Suprapubic skin (tissue), 4 donors: ENCODE data around the gene SPTLC3. TPM values are rescaled to one million over a fixed set of nuclear protein-coding genes. Genes with fewer than 3 reads are reported as not detected.

Experiments used
- DNase-seq, 2 donors: peaks; one replicate each; pipeline ENCODE4 v3.0.0-alpha.2; 2019; ENCODE audit warnings: low spot score in 2 of 2
- H3K27ac ChIP-seq: fragments of 200-600 bp; sonication (generic); one replicate; pipeline ENCODE4 v1.5.1; 2019
- H3K27me3 ChIP-seq: fragments of 200-600 bp; sonication (generic); one replicate; pipeline ENCODE4 v1.5.1; 2019
- H3K36me3 ChIP-seq: fragments of 200-600 bp; sonication (generic); one replicate; pipeline ENCODE4 v1.5.1; 2019
- H3K4me1 ChIP-seq: fragments of 200-600 bp; sonication (generic); one replicate; pipeline ENCODE4 v1.5.1; 2019
- H3K4me3 ChIP-seq: fragments of 200-600 bp; sonication (generic); one replicate; pipeline ENCODE4 v1.5.1; 2019; ENCODE audit warnings: mild to moderate bottlenecking
- H3K9me3 ChIP-seq: fragments of 200-600 bp; sonication (generic); one replicate; pipeline ENCODE4 v1.5.1; 2019
- EP300 ChIP-seq: sonication (generic); formaldehyde crosslinking; IDR thresholded peaks from one replicate; pipeline ENCODE4 v1.6.1; 2017; ENCODE audit warnings: antibody characterized with exemption
- POLR2A ChIP-seq, 2 donors: fragments of 450-650 bp; IDR thresholded peaks; one replicate each; pipeline ENCODE4 v1.6.1; 2017; ENCODE audit warnings: antibody characterized with exemption in 2 of 2, mild to moderate bottlenecking in 2 of 2, moderate library complexity in 2 of 2
- POLR2AphosphoS5 ChIP-seq, 3 donors: sonication (generic); formaldehyde crosslinking; IDR thresholded peaks; one replicate each; pipeline ENCODE4 v1.6.1; 2017; ENCODE audit warnings: antibody characterized with exemption in 3 of 3
- WGBS: methylation state at CpG from one replicate; pipeline ENCODE4 v1.1.5; 2018; 5-methylcytosine and 5-hydroxymethylcytosine counted together
- total RNA-seq, 4 donors: library from RNA; depleted of rRNA; stranded (reverse); fragments of >200 nt; gene quantifications; one replicate each; pipeline ENCODE4 v1.1.0, GENCODE V29; 2016
- TF ChIP-seq, protein P1 (sequence below), 2 donors: fragments of 200-600 bp in 1 of 2; fragments of 450-650 bp in 1 of 2; sonication (generic) in 1 of 2; IDR thresholded peaks; one replicate each; pipeline ENCODE4 v1.5.1; 2016 to 2019; ENCODE audit warnings: antibody characterized with exemption in 2 of 2, mild to moderate bottlenecking in 1 of 2, moderate library complexity in 1 of 2

The SPTLC3 gene
- total RNA-seq, 4 donors from 2014 or later = 54.1 to 83.0 (median 64.7) TPM

DNA sequence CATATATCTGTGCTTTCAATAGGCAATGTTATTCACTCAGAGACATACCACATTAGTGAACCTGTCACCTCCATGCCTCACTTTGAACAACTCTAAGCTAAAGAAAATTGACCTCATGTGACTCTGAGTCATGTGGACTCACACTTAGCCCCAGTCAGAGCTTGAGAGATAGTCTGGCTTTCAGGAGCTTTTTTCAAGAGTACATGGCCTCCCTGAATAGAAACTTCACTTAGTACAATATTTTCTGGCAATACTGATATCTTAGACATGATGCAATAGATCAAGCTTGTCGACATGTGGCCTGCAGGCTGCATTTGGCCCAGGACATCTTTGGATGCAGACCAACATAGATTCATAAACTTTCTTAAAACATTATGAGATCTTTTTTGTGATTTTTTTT is 8.5 kb downstream of the SPTLC3 start:
- no peak for TF ChIP-seq EP300
- TF ChIP-seq, protein P1, sequence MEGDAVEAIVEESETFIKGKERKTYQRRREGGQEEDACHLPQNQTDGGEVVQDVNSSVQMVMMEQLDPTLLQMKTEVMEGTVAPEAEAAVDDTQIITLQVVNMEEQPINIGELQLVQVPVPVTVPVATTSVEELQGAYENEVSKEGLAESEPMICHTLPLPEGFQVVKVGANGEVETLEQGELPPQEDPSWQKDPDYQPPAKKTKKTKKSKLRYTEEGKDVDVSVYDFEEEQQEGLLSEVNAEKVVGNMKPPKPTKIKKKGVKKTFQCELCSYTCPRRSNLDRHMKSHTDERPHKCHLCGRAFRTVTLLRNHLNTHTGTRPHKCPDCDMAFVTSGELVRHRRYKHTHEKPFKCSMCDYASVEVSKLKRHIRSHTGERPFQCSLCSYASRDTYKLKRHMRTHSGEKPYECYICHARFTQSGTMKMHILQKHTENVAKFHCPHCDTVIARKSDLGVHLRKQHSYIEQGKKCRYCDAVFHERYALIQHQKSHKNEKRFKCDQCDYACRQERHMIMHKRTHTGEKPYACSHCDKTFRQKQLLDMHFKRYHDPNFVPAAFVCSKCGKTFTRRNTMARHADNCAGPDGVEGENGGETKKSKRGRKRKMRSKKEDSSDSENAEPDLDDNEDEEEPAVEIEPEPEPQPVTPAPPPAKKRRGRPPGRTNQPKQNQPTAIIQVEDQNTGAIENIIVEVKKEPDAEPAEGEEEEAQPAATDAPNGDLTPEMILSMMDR (IDR thresholded peaks at IDR 0.05) = no peak
- no peak for TF ChIP-seq POLR2AphosphoS5 (IDR thresholded peaks at IDR 0.05)
- TF ChIP-seq POLR2A (IDR thresholded peaks at IDR 0.05) = no peak
- no peak overlapping the region for H3K4me3 ChIP-seq
- H3K4me1 ChIP-seq = peaks cover 8% of the 10 kb centered on the region
- no peaks in the 10 kb centered on the region for H3K27me3 ChIP-seq
- no peak overlapping the region for H3K27ac ChIP-seq
- 25% methylated on average over 1 of the region's 1 CpG for WGBS
- no peak for DNase-seq
- H3K9me3 ChIP-seq = no peaks in the 10 kb centered on the region
- H3K36me3 ChIP-seq = no peaks in the 10 kb centered on the region

DNA sequence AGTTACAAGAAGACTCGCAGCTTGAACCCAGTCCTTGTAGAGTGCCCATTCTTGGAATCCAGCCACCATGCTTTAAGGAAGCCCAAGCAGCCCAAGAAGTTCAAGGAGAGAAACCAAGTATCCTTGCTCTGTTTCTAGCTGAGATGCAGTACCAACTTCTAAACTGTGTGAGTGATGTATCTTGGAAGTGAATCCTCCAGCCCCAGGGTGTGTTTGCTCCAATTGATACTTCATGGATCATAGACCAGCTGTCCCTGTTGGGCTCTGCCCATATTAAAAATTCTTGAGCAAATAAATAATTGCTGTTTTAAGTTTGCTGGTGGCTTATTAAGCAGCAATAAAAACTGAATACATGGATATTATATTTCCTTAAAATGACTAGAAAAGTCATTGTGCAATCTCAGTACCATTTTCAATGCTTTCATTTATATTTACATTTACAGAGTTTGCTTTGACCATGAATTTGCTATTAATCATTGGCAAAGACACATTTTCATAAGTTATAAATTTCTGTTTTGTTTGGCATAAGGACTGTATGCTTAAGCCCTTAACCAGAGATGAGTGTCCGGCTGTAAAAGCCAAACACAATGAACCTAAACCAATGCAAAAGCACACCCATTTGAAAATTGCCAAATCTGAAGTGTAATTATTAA is 9.2 kb downstream of the SPTLC3 start:
- Histone ChIP-seq H3K36me3 (no peaks in the 10 kb centered on the region), H3K27me3 (no peaks in the 10 kb centered on the region), H3K4me1 (peaks cover 1% of the 10 kb centered on the region), H3K9me3 (no peaks in the 10 kb centered on the region), H3K27ac (no peak overlapping the region), H3K4me3 (no peak overlapping the region)
- TF ChIP-seq POLR2AphosphoS5 (IDR thresholded peaks at IDR 0.05) (no peak), POLR2A (IDR thresholded peaks at IDR 0.05) (no peak), EP300 (no peak)
- TF ChIP-seq, protein P1 (IDR thresholded peaks at IDR 0.05) = no peak
- no peak for DNase-seq
- 64% methylated on average over 2 of the region's 2 CpGs for WGBS

DNA sequence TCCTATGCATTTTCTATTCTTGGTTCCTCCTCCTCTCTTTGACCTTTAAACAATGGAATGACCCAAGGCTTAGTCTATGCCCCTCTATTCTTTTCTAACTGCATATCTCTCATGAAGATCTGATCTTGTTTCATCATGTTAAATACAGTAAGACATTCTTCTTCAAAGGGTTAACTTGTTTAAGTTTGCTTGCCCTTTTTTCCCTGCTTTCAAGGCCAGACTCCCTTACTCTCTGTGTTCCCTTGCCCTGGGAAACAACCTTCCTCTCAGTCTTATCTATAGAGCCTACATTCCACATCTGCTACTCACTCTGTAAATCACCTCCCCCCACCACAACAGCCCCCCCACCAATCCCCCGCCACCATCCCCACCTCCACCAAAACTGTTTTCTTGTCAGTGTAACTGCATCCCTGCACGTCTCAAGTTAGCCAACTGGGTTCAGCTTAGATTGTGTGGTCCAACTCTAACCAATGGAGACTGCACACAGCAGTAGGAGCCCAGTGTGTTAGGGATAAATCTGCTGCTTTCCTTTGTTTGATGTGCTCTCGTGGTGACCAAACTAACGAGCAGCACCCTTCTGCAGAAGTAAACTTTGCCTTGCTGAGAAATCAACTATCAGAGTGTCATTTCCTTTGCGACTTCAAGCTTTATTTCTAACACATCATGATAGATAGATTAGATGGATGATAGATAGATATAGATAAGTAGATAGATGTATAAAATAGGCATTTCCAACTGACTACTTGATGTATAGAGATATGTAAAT is 12.6 kb downstream of the SPTLC3 start:
- 96% methylated on average over 5 of the region's 5 CpGs for WGBS

DNA sequence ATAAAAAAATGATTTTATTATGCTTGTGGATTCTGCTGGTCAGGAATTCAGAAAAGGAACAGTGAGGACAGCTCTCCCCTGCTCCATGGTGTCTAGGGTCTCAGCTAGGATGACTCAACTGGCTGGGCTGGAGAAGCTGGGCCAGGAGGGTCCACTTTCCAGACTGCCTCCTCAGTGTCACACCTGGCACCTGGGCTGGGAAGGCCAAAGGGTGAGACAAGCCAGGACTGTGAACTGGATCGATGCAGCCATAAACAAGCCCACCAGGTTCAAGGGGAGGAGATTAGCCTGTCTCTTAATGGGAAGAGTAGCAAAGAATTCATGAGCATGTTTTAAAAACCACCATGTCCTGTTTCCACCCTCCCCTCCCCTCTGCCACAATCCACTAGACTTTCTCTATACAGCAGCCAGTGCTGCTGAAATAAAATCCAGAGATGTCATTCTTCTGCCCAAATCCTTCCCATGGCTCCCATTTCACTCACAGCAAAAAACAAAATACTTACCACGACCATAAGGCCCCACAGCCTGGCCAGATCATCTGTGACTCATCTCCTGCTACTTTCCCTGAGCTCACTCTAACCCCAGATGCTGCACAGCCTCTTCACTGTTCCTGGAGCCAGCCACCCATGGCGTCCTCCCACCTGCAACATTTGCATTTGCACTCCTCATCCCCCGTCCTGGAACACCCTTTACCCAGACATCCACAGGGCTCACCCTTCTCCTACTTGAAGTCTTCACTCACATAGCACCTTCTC is 13.8 kb downstream of the SPTLC3 start:
- H3K4me3 ChIP-seq = no peak overlapping the region
- H3K4me1 ChIP-seq = peaks cover 9% of the 10 kb centered on the region
- no peak for DNase-seq
- H3K27ac ChIP-seq = no peak overlapping the region
- TF ChIP-seq, protein P1 (IDR thresholded peaks at IDR 0.05) = no peak
- no peak for TF ChIP-seq POLR2AphosphoS5 (IDR thresholded peaks at IDR 0.05)
- 61% methylated on average over 4 of the region's 4 CpGs for WGBS
- H3K27me3 ChIP-seq = no peaks in the 10 kb centered on the region
- H3K9me3 ChIP-seq = no peaks in the 10 kb centered on the region
- no peaks in the 10 kb centered on the region for H3K36me3 ChIP-seq

More for the DNA sequence above, 12.6 kb downstream of the SPTLC3 start:
- Histone ChIP-seq H3K9me3 (no peaks in the 10 kb centered on the region), H3K4me1 (peaks cover 3% of the 10 kb centered on the region), H3K27me3 (no peaks in the 10 kb centered on the region), H3K4me3 (no peak overlapping the region), H3K36me3 (no peaks in the 10 kb centered on the region), H3K27ac (no peak overlapping the region)
- DNase-seq = no peak
- TF ChIP-seq, protein P1 (IDR thresholded peaks at IDR 0.05) = no peak
- no peak for TF ChIP-seq POLR2AphosphoS5 (IDR thresholded peaks at IDR 0.05)
- TF ChIP-seq EP300 = no peak
- no peak for TF ChIP-seq POLR2A (IDR thresholded peaks at IDR 0.05)

DNA sequence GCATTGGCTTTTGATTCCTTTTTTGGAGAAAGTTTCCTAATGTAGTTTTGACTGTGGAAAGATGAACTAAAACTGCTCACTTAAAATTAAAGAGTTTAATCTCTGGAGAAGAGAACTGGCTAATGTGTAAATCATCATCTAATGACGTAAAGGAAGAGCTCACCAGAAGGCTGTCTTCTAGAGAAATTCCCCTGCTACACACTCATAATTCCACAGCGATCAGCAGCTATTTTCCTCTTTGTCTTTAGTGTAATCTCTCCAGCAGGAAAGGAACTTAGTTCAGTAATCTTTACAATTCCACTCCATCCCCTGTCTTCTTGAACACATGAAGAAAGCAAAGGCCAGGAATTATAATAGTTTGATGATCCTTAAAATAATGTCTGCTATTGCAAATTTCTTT is 15.8 kb downstream of the SPTLC3 start:
- no peak for DNase-seq
- Histone ChIP-seq H3K27me3 (no peaks in the 10 kb centered on the region), H3K4me3 (no peak overlapping the region), H3K4me1 (peaks cover 27% of the 10 kb centered on the region), H3K36me3 (no peaks in the 10 kb centered on the region), H3K9me3 (no peaks in the 10 kb centered on the region), H3K27ac (no peak overlapping the region)
- WGBS = 60% methylated on average over 2 of the region's 2 CpGs
- no peak for TF ChIP-seq POLR2AphosphoS5 (IDR thresholded peaks at IDR 0.05)
- TF ChIP-seq POLR2A (IDR thresholded peaks at IDR 0.05) = no peak
- TF ChIP-seq, protein P1 (IDR thresholded peaks at IDR 0.05) = no peak
- TF ChIP-seq EP300 = no peak
